KOPT-K1 (cell line): ENCODE measurements around the gene CRX.
"Not testable (repeated sequence)": the region's sequence is repeated elsewhere in the genome, so short reads cannot be mapped to it uniquely, and the experiment has no call there.

Source experiments
- H3K27ac ChIP-seq: fragments of 200-600 bp; sonication (generic); 2 replicates; pipeline ENCODE4 v1.5.1; 2016; ENCODE audit warnings: antibody characterized with exemption, mild to moderate bottlenecking, low read depth, low read length; ENCODE audit not compliant: poor library complexity, severe bottlenecking
- H3K36me3 ChIP-seq: fragments of 200-600 bp; sonication (generic); 2 replicates; pipeline ENCODE4 v1.5.1; 2017; ENCODE audit warnings: antibody characterized with exemption, mild to moderate bottlenecking, low read length, moderate library complexity; ENCODE audit not compliant: insufficient read depth
- H3K9me3 ChIP-seq: fragments of 200-600 bp; sonication (generic); 2 replicates; pipeline ENCODE4 v1.5.1; 2017; ENCODE audit warnings: antibody characterized with exemption, low read length, mild to moderate bottlenecking; ENCODE audit not compliant: insufficient read depth, poor library complexity, severe bottlenecking

CRX gene

DNA sequence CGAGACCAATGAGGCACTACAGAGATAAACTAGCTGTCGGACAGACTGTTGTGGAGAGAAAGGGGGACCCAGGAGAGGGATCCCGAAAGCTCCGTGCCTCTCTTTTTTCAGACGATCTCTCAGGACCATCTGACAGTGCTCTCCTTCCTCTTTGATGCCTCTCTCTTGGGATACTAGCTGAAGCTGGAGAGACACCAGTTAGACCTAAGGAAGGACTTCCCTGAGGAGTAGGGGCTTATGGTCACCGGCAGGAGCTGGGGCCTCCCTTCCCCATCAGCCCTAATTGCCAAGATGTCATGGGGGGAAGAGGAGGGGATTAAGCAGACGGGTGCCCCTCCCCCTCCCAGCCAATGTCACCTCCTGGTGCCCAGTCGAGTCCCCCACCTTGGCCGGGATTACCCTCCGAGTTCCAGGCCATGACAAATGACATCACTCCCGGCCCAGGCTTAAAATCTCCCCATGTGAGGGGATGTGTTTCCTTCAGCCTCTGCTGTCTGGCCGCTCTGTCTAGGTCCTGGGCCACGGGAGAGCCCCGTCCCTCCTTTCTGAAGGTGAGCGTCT lies at the start of gene CRX:
Gene CRX, plus strand, starts transcription at position 478 of the 561 bp plus-strand sequence. CDS start 12,507 bp downstream, outside the sequence.
- H3K27ac ChIP-seq = no peak within 1 kb of the TSS
- H3K9me3 ChIP-seq = no peaks in the 10 kb centered on the region
- H3K36me3 ChIP-seq = no peaks in the 10 kb centered on the region

DNA sequence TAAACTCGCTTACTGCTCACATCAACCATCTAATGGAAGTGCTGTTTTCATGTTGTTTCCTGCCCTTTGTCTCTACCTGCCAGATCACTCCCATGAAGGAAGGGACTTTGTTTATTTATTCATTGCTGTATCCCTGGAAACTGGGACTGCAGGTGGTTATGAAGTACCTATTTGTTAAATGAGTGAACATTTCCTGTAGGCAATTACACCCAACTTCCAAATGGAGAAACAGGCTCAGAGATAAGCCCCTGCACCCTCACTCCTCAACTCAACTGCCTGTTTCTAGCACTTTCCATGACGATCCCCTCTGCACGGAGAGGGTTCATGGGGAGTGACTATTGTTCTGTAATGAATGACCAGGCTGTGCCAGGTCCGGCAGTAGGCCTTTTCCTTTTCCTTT lies 45.2 kb upstream of the CRX start:
- Histone ChIP-seq H3K27ac (no peak overlapping the region), H3K9me3 (no peaks in the 10 kb centered on the region), H3K36me3 (peaks cover 15% of the 10 kb centered on the region)

GRCh38 chr19:47777245-47778048 lies 44.3 kb upstream of the CRX start:
- Histone ChIP-seq H3K27ac (peak overlapping the region; percentile 91), H3K36me3 (peaks cover 24% of the 10 kb centered on the region)
- not testable (repeated sequence) for H3K9me3 ChIP-seq

GRCh38 chr19:47778049-47778953 lies 43.4 kb upstream of the CRX start, which contains the start of gene SELENOW:
Gene SELENOW (plus strand): TSS chr19:47778703. CDS start chr19:47778786, 83 bp downstream.
- Histone ChIP-seq H3K36me3 (peaks cover 32% of the 10 kb centered on the region), H3K27ac (peak within 1 kb of the TSS; percentile 91), H3K9me3 (no peaks in the 10 kb centered on the region)

- Histone ChIP-seq H3K27ac (peak overlapping the region; percentile 91), H3K36me3 (peaks cover 39% of the 10 kb centered on the region), H3K9me3 (no peaks in the 10 kb centered on the region)
Observed at GRCh38 chr19:47778954-47779351, 42.8 kb upstream of the CRX start.

- Histone ChIP-seq H3K36me3 (peaks cover 46% of the 10 kb centered on the region), H3K9me3 (no peaks in the 10 kb centered on the region), H3K27ac (peak overlapping the region; percentile 91)
Observed at GRCh38 chr19:47779524-47780214, 42.1 kb upstream of the CRX start.

GRCh38 chr19:47780215-47780551 lies 41.6 kb upstream of the CRX start:
- no peaks in the 10 kb centered on the region for H3K9me3 ChIP-seq
- peaks cover 51% of the 10 kb centered on the region for H3K36me3 ChIP-seq
- H3K27ac ChIP-seq = peak overlapping the region; percentile 2

DNA sequence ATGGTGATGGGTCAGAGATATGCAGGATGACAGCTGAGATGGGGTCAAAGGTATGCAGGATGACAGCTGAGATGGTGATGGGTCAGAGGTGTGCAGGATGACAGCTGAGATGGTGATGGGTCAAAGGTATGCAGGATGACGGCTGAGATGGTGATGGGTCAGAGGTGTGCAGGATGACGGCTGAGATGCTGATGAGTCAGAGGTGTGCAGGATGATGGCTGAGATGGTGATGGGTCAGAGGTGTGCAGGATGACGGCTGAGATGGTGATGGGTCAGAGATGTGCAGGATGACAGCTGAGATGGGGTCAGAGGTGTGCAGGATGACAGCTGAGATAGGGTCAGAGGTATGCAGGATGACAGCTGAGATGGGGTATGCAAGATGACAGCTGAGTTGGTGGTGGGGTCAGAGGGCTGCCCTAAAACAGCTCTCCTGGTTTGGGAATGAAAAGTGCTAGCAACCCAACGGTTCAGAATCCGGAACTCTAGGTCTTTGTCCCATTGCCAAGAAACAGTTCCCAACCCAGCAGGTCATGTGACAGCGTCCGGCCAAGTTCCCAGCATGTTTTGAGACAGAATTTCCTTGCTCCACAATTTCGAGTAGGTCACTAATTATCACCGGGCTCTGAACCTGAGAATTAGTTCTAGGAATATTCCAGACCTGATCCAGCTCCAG lies 40.0 kb upstream of the CRX start:
- no peaks in the 10 kb centered on the region for H3K9me3 ChIP-seq
- no peak overlapping the region for H3K27ac ChIP-seq
- H3K36me3 ChIP-seq = peaks cover 67% of the 10 kb centered on the region

GRCh38 chr19:47786566-47786965 lies 35.2 kb upstream of the CRX start:
- Histone ChIP-seq H3K36me3 (peaks cover 60% of the 10 kb centered on the region), H3K27ac (no peak overlapping the region)

GRCh38 chr19:47787307-47787706 lies 34.4 kb upstream of the CRX start:
- peaks cover 52% of the 10 kb centered on the region for H3K36me3 ChIP-seq
- not testable (repeated sequence) for H3K27ac ChIP-seq, H3K9me3 ChIP-seq

More at GRCh38 chr19:47786566-47786965, 35.2 kb upstream of the CRX start:
- H3K9me3 ChIP-seq = no peaks in the 10 kb centered on the region

DNA sequence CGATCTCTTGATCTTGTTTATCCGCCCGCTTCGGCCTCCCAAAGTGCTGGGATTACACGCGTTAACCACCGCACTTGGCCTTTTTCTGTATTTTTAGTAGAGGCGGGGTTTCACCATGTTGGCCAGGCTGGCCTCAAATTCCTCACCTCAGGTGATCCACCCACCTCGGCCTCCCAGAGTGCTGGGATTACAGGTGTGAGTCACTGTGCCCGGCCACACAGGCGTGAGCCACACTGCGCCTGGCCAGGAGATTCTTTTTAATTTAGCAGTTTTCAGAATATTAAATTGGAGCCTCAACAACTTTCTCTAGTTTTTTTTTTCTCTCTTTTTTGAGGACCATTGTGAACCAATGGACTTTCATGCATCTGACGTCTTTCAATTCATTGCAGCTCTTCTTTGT lies 31.9 kb upstream of the CRX start:
- peaks cover 27% of the 10 kb centered on the region for H3K36me3 ChIP-seq
- H3K27ac ChIP-seq, H3K9me3 ChIP-seq: not testable (repeated sequence)

GRCh38 chr19:47790398-47790814 lies 31.3 kb upstream of the CRX start:
- Histone ChIP-seq H3K36me3 (peaks cover 21% of the 10 kb centered on the region), H3K9me3 (no peaks in the 10 kb centered on the region), H3K27ac (no peak overlapping the region)

- no peaks in the 10 kb centered on the region; the same call in 1 of the 2 replicates for H3K36me3 ChIP-seq
- H3K27ac ChIP-seq = no peak overlapping the region
- no peaks in the 10 kb centered on the region for H3K9me3 ChIP-seq
Observed at GRCh38 chr19:47792616-47793015, 29.1 kb upstream of the CRX start.

- no peak overlapping the region for H3K27ac ChIP-seq
- H3K36me3 ChIP-seq = no peaks in the 10 kb centered on the region
- no peaks in the 10 kb centered on the region for H3K9me3 ChIP-seq
Observed at GRCh38 chr19:47794526-47794925, 27.2 kb upstream of the CRX start.
